HG02610 (cell line): Measurements from ENCODE around the gene RERE.

ENCODE experiments used
- ATAC-seq: cut with Tn5 transposase; IDR thresholded peaks from one replicate; pipeline ENCODE4 v1.9.1; 2021; ENCODE audit warnings: mild to moderate bottlenecking, moderate library complexity; ENCODE audit not compliant: unreplicated experiment

RERE gene

DNA sequence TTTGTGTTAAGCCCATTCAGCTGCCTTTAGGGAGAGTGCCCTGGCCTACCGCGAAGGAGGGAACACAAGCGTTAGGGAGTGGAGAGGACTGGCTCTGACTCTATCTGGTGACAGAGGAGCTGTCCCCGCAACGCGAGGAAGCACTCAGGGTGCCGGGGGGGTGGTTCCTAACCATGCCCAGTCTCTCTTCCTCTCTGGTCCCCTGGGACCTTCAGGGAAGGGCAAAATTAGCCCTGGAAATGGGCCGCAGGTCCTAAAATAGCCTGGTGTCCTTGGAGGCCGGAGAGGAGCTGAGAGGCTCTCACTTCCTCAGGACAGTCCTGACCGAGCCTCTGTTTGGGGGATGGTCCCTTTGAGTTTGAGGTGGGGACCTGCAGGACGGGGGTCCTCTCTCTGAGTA, 493.7 kb downstream of the RERE start:
- no peak for ATAC-seq

DNA sequence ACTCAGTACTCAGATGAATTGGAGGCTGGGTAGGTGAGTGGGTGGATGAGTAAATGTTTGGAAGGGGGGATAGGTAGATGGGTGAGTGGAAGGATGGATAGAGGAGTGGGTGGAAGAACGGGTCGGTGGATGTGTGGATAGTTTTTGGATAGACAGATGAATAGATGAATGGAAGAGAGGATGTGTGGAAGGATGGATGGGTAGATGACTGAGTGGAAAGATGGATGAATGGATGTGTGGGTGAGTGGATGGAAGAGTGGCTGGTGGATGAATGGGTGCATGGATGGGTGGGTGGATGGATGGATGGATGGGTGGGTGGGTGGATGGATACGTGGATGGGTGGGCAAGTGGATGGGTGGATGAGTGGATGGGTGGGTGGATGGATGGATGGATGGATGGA, 495.8 kb downstream of the RERE start:
- no peak for ATAC-seq

DNA sequence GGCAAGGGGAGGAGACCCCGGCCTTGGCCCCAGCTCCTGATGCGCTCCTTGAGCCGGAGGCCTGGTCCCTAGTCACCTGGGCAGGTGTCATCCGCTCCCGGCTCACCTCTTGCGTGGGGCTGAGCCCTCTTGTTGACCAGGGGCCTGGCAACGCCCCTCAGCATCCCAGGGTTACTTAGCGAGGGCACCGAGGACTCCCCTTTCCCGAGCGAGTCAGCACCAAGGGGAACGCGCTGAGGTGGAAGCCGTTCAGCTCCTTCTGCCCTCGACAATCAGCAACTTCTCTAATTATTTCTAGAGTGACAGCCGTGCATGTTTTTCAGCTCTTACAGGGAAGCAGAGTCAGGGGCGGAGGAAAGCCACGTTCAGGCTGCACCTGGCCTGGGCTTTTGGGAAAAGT, 499.0 kb downstream of the RERE start:
- ATAC-seq = no peak

DNA sequence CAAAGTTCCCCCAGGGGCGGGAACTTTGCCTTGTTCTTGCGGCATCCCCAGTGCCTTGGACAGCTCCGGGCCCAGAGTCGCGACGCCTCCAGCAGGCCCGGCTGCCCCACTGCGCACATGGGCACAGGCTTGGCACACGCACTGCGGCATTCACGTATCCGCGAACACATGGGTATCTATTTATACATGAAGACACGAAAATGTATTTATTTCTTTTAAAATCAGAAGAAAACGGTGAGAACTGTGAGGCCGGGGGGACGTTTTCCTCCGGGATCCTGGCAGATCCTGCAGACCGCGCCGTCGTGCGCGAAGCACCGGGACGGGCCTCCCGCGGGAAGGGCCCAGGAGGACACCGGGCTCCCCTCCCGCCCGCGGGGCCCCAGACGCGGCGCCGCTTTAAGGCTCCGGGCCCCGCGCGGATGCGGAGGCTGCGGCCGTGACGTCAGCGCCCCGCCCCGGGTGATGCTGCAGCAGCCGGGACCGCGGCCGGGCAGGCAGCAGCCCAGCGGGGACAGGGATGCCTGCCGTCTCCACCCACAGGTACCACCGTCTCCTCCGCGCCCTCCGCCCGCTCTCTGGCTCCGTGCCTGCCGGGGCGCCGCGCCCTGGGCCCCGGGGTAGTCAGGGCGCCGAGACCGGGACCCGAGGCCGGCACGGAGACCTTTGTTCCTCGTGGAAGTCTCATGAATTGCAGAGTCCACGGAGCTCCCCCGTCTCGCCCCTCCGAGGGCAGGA, 499.6 kb downstream of the RERE start, which contains the start of gene SLC45A1:
Gene SLC45A1 (plus strand): TSS at position 468 of the 735 bp plus-strand sequence. CDS start 6,216 bp downstream, outside the sequence.
- ATAC-seq = no peak

DNA sequence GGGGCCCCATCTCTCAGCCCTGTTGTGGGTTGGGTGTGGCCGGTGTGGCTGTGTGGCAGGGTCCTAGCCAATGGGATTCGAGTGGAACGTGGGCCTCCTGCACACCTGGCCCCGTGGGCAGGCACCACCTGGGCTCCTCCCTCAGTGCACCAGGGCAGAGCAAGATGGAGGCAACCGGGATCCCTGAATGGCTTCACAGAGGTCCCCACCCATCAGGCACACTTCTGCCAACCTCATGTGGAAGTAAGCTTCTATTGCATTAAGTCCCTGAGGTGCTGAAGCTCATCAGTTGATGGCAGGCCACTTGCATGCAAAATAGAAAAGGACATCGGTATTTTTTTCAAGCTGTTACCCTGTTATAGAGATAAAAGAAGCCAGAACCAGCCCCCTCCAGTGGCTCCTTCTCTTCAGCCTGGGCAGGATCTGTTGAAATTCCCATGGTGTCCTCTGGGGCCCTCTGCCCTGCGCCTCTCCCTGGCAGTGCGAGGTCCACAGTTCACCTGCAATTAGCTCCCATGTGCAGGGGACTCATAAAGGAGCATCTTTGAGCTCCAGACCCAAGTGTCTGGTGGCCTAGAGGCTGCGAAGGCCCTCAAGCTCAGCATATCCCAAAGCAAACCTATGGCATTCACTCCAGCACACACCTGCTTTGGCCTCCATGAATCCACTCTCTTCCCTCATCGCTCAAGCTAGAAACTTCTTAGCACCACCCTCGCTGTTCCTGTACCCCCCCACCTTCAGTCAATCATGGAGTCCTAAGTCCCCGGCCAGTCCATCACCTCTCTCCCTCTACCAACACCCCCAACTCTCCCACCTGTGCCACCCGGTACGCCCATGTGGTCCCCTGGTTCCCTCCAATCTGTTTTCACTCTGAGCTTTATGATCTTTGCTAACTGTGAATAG, 501.6 kb downstream of the RERE start:
- ATAC-seq = no peak

DNA sequence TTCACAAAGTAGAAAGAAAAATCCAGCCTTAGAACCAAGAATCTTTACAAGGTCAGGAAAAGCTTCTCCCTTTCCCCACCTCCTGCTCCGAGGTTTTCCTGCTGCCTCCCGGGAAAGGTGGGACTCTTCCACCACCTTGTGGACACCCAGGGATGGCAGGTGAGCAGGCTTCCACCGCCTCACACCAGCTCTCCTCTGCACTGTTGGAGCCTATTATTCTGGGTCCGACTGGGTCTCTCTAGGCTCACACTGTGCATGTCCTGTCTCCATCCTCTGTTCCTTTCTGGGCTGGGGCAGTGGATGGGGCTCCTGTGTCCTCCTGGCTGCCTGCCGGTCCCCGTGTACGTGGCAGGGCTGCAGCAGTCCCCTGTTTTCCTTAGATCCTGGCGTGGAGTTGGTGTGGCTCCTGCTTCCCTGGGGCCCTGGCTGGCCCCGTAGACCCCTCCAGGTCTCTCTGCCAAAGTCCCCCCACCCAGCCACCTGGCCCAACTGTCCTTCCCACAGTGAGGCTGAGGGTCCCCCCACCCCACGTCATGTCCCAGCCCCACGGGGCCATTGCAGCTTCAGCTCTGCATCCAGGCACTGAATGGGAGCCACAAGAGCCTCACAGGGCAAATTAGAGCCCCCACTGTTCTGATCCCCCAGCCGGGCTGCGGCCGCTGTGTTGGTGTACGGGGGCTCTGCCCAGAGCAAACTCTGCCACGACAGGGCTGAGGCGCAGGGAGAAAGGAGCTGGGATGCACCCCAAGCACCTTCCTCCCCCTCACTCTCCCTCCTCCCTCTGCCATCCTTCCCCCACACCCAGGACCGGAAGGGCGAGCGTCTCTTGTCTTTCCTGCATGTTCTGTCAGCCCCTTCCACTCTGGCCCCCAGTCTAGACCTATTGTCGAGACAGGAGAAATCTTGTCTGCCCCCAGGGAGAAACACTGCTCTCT, 502.8 kb downstream of the RERE start:
- no peak for ATAC-seq

DNA sequence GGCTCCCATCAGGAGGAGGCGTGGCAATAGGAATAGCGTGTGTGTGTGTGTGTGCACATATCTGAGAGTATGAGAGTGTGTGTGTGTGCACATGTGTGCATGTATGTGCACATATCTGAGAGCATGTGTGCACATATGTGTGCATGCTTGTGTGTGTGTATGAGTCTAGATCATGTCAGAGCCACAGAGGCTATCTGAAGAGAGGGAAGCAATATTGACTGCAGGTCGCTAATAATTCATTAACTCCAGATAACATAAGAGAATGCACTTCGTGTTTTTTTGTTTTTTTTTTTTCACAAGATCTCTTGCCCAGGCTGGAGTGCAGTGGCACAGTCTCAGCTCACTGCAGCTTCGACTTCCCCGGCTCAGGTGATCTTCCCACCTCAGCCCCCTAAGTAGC, 504.2 kb downstream of the RERE start:
- ATAC-seq = no peak

DNA sequence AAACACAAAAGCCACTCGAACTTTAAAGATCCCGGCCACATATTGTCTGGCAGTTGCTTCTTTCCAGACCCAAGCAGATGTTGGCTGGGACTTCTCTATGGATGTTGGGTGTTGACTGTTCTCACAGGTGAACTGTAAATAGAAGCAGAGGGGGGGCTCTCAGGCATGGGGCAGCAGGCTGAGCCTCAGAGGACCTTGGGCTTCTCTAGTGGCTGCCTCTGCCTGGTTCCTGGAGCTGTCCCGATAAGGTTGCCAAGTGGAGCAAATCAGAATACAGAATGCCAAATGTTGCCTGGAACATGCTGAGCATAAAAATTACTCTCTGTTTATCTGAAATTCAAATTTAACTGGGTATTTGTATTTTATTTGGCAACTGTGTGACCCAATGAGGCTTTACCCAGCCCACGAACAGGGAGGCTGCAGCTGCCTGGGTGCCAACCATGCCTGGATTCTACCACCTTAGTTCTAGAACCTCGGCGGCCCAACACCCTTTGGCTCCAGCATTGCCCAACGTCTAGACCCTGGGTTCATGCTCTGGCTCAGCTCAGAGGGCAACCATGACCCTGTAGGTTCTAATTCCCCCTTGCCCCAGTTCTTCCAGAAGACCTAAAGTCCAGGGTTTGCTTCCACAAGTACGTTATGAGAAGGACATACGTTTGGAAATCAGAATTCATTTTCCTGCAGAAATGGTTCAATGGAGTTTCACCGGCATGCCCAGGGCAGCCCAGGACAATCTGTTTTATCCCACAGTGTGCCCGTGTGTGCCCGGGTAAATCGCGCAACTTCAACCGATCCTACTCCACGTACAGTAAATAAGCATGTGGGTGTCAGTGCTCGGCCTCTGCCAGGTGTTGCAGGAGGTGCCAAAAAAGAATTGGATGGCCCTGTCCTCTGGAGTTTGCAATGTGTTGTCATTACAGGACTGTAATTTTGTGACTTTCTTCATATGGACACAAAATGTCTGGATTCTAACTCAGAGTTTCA, 504.9 kb downstream of the RERE start:
- no peak for ATAC-seq

DNA sequence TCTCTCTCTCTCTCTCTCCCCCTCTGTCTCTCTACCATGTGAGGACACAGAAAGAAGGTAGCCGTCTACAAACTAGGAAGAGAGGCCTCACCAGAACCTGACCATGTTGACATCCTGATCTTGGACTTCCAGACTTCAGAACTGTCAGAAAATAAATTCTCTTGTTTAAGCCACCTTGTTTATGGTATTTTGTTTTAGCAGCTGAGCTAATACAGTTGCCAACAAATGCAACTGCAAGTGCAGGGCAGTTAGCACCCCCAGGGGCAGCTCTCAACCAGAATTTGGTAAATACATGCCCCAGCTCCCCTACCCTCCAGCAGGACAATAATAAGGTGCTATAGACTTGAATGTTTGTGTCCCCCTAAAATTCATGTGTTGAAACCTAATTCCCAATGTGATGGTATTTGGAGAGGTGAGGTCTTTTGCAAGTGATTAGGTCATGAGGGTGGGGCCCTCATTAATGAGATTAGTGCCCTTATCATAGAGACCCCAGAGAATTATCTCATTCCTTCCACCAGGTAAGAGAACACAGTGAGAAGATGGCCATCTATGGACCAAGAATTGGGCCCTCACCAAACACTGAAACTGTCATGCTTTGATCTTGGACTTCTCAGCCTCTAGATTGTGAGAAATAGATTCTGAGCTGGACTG, 506.2 kb downstream of the RERE start:
- ATAC-seq = no peak

DNA sequence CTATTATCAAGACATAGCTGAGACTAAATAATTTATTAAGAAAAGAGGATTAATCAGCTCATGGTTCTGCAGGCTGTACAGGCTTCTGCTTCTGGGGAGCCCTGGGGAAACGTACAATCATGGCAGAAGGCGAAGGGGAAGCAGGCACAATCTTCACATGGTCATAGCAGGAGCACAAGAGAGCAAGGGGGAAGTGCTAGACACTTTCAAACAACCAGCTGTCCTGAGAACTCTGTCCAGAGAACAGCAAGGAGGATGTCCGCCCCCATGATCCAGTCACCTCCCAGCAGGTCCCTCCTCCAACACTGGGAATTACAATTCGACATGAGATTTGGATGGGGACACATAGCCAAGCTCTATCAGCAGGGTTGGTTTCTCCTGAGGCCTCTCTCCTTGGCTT, 509.8 kb downstream of the RERE start:
- ATAC-seq = no peak

DNA sequence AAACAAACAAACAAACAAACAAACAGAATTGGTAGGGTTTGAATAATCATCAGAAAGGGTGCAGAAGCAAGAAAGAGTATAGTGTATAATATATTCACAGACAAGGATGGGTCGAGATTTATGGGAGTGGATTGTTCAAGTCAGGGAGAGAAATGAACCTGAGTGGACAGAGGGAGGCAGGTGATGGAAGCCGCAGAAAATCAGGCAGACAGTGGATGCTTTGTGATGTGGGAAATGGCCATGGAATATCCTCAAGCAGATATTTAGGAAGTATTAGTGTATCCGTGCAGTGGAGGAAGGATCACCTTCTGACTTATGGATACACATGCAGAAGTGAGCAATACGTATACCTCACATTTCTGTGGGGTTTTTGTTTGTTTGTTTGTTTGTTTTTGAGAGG, 513.6 kb downstream of the RERE start:
- ATAC-seq = no peak

DNA sequence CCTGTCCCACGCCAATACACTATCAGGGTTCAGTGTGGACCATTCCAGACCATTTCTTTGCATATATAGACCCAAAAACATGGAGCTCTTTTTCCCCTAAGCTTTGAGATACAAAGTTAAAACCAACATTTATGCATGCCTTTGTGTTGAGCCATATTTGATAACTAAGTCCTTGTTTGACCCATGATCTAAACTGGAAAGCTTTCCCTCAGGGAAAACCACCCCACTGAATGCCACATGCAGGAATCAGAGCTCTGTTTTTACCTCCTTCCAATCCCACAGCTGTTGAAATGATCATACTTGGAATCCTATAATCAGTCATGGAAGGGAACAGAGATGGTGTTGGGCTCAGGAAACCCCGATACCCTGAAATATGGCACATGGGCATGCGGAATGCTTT, 514.3 kb downstream of the RERE start:
- ATAC-seq = no peak
